Right lobe of liver (tissue), 4 donors: ENCODE results near the gene EFNA5.

Experiments
- POLR2A ChIP-seq: fragments of 450-650 bp; IDR thresholded peaks from one replicate; pipeline ENCODE4 v1.6.1; 2017; ENCODE audit warnings: antibody characterized with exemption, mild to moderate bottlenecking
- TF ChIP-seq, protein P1 (sequence below), 4 donors: fragments of 200-600 bp in 3 of 4; fragments of 450-650 bp in 1 of 4; IDR thresholded peaks; one replicate each; pipeline versions ENCODE4 v1.5.1 to v1.8.0; 2016 to 2022; ENCODE audit warnings: antibody characterized with exemption in 4 of 4, mild to moderate bottlenecking in 2 of 4
- donor health status: DM: no; HTN: no; CAD: no.
- donor health status: DM: no; HTN: no; CAD: no.
- donor health status: DM: no; HTN: yes; CAD: no.

DNA sequence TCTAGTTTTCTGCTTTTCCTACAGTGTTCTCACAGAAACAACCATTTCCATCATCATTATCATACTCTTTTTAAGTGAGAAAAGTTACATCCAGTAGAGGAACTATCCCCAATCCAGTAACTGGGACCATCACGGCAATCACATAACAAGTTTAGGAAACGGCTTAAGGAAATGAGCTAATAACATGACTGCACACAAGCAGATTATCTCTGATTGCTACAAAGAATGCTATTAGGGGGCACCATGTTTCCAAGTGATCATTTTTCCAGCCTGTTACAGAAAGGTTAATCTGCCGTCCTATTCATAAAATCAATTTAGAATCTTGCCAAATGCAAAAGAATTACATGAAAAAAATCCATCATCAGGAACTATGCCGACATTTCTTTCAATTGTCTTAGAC, 94.6 kb downstream of the EFNA5 start:
- TF ChIP-seq, protein P1, sequence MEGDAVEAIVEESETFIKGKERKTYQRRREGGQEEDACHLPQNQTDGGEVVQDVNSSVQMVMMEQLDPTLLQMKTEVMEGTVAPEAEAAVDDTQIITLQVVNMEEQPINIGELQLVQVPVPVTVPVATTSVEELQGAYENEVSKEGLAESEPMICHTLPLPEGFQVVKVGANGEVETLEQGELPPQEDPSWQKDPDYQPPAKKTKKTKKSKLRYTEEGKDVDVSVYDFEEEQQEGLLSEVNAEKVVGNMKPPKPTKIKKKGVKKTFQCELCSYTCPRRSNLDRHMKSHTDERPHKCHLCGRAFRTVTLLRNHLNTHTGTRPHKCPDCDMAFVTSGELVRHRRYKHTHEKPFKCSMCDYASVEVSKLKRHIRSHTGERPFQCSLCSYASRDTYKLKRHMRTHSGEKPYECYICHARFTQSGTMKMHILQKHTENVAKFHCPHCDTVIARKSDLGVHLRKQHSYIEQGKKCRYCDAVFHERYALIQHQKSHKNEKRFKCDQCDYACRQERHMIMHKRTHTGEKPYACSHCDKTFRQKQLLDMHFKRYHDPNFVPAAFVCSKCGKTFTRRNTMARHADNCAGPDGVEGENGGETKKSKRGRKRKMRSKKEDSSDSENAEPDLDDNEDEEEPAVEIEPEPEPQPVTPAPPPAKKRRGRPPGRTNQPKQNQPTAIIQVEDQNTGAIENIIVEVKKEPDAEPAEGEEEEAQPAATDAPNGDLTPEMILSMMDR (IDR thresholded peaks at IDR 0.05) = no peak
- TF ChIP-seq POLR2A = no peak
